Activated T-cell treated with anti-CD3 and anti-CD28 coated beads for 1 hour (primary cell): ENCODE data around the gene TMEM253.

Experiments
- DNase-seq: peaks from one replicate; pipeline ENCODE4 v3.0.0-alpha.2; 2020; ENCODE audit warnings: low read depth

TMEM253 gene

GRCh38 chr14:21100931-21101330 is at the start of gene TMEM253:
Gene TMEM253, plus strand, starts transcription at chr14:21101066. Its CDS starts 278 bp downstream, at chr14:21101344.
- DNase-seq, result no peak

DNA sequence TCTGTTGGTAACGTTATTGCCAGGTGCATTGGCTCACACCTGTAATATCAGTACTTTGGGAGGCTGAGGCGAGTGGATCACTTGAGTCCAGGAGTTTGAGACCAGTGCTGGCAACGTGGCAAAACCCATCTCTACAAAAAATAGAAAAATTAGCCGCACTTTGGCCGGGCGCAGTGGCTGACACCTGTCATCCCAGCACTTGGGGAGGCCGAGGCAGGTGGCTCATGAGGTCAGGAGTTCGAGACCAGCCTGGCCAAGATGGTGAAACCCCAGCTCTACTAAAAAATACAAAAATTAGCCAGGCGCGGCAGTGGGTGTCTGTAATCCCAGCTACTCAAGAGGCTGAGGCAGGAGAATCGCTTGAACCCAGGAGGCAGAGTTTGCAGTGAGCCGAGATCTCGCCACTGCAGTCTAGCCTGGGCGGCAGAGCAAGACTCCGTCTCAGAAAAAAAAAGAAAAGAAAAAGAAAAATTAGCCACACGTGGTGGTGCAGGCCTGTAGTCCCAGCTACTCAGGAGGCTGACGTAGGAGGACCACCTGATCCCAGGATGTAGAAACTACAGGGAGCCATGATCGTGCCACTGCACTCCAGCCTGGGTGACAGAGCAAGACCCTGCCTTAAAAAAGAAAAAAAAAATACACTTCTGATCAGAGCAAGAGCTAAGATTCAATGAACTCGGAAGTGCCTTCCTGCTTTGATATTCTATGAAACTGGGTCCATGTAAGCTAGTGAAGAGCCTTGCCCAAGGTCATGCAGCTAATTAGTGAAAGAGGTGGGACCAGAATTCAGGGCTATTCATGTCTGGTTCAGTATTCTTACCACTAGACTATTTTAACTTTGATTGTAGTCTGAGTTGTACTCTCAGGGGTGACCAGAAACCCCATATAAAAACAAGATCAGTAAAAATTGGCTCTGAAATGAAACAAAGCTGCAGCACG is 47.4 kb upstream of the TMEM253 start:
- DNase-seq, result no peak

DNA sequence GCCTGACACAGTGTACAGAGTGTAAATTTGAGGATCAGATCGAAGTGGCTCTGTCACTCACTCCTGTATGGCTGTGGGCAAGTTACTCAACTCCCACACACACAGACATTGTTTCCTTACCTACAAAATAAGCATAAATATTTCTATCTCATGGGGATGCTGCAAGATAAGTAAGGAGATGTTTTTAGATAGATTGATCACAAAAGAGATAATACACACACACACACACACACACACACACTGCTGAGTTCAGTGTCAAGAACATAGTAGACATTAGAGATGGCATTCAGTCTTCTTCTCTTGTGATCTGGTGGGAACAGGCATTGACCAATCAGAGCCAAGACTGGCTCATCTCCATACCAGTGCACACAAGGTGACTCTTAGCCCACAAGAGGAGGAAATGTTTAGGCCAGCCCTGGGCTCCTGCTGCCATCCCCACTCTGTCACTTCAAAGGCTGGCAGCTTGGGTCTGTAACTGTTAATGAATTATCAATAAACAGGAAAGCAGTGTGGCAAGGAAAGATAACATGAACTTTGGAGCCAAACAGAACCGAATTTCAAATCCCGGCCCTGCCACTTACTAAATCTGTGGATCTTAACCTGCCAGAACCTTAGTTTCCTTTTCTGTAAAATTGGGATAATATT is 46.6 kb upstream of the TMEM253 start:
- DNase-seq, result no peak

- DNase-seq, result no peak
Observed at GRCh38 chr14:21054768-21055145, 46.1 kb upstream of the TMEM253 start.

GRCh38 chr14:21055432-21056117 is 45.3 kb upstream of the TMEM253 start:
- no peak for DNase-seq

DNA sequence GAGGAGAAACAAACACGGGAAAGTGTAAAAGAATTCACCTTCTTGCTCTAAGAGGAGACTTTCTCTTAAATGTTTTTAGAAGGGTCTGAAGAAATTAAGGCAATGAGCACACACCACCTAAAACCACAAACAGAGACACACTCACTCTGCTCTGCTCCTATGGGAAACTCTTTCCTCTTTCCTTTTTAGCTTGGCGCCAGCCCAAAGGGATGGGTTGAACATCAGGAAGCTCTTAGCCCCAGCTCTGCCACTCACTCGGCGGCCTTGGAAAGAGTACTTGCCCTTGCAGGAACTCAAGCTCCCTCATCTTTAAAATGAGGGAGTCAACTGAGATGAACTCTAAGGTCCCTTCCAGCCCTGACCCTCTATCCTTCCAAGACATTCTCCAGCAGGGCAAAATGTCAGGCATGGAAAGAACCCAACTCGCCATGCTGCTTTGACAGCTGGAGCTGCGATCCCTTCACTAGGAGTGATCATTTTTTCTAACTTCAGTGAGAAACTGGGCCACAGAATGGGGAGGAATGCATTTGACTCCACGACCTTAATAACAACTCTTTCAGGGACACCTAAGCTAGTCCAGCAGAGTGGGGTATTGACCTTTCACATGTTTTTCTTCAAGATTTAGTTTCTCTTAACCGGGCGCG is 44.2 kb upstream of the TMEM253 start:
- no peak for DNase-seq

DNA sequence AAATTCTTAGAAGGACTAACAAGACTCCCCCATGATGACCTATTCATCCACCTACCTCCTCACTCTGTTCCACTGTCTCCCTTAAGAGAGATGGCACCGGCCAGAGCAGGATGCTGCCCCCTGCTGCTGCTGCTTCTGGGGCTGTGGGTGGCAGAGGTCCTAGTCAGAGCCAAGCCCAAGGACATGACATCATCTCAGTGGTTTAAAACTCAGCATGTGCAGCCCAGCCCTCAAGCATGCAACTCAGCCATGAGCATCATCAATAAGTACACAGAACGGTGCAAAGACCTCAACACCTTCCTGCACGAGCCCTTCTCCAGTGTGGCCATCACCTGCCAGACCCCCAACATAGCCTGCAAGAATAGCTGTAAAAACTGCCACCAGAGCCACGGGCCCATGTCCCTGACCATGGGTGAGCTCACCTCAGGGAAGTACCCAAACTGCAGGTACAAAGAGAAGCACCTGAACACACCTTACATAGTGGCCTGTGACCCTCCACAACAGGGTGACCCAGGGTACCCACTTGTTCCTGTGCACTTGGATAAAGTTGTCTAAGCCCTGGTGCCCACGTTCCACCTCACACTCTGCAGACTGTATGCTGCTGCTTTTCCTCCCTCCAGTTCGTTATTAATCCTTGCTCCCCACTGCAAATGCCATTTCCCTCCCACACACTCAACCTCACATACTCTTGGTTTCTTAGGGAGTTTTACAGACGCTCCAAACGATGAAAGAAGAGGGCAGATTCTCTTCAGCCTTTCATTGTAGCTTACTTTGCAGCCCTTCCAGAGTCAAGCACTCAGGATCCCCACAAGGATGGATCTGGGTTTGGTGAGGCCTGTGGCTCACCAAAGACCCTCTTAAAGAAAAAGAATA is 42.8 kb upstream of the TMEM253 start, which contains the start of gene RNASE8:
Gene RNASE8, plus strand, starts transcription at position 20 of the 873 bp plus-strand sequence. Its CDS starts 71 bp downstream, at position 91.
- DNase-seq, result no peak

DNA sequence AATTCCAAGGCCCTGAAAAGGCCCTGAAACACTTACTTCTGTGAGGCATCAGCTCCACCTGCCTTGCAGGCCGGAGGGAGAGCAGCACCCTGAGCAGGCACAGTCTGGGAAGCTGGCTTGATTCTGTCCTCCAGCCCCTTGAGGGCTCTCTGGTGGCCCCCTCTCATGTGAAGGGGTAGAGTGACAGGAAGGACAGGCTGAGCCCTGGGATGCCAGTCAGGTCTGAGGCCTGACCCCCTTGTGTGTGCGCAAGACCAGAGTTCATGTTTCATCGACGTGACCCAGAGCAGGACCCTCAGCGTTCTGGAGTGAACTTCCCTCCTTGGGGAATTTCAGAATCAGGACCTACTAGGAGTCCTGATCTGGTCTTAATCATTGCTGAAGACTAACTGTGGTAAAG is 42.0 kb upstream of the TMEM253 start:
- no peak for DNase-seq

DNA sequence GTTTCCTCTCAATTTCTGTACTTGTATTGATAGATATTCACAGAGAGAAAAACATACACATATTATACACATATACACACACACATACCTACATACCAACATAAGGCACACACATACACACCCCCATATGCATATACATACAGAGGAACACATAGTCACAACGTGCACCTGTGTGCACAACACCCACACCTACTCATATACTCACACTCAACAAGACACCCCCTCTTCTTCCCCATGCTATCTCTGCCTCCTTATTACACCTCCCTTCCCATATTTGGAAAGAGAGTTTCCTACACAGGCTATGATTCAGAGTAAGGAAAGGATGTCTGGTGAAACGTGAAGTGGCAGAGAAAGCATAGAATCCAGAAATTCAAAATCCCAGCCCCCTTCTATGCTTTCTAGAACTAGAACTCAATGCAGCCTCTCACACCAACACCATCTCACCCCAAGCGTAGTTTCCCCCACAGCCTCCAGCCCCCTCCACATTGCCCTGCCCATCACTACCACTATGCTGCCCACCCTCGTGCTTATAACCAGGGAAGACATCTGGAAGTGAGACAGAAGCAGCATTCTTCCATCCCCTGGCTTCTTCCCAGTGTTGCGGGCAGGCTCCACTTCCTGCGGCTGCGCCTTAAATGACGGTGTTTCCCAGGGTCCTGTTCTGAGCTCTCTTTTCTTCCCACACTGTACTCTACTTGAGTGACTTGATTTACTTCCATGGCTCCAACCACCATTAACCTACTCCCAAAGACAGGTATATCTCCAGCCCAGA is 40.8 kb upstream of the TMEM253 start:
- DNase-seq, result no peak

- no peak for DNase-seq
Observed at GRCh38 chr14:21060614-21061346, 40.1 kb upstream of the TMEM253 start.

GRCh38 chr14:21061347-21061668 is 39.6 kb upstream of the TMEM253 start:
- no peak for DNase-seq

GRCh38 chr14:21063479-21063878 is 37.4 kb upstream of the TMEM253 start:
- DNase-seq, result no peak

DNA sequence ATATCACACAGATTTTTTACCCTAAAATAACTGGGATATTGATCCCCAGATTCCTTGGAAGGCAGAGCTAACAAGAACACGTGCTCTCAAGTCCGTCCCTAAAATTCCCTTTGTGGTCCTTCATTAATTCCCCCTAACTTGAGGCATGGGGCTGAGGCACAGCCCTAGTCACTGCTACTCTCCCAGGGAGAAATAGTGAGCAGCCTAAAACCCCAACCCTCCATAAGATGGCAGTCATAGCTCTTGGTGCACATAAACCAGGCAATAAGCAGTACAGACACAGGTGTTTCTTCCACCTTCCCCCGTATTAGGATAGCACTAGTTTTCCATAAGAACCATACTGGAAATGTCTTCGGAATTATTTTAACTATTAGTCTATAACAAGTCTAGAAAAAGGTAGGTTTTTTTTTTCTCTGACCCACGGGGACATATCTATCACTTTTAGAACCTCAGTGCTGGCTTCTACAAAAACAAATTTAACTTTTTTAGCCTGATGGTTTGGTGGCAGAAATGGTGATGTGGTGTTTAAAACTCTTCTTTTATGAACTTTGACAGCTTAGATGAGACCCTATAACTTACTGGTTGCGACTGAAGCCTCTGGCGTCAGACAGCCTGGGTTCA is 33.9 kb upstream of the TMEM253 start:
- DNase-seq, result no peak

- no peak for DNase-seq
Observed at GRCh38 chr14:21068521-21069387, 32.1 kb upstream of the TMEM253 start.

GRCh38 chr14:21069388-21070082 is 31.3 kb upstream of the TMEM253 start:
- no peak for DNase-seq

DNA sequence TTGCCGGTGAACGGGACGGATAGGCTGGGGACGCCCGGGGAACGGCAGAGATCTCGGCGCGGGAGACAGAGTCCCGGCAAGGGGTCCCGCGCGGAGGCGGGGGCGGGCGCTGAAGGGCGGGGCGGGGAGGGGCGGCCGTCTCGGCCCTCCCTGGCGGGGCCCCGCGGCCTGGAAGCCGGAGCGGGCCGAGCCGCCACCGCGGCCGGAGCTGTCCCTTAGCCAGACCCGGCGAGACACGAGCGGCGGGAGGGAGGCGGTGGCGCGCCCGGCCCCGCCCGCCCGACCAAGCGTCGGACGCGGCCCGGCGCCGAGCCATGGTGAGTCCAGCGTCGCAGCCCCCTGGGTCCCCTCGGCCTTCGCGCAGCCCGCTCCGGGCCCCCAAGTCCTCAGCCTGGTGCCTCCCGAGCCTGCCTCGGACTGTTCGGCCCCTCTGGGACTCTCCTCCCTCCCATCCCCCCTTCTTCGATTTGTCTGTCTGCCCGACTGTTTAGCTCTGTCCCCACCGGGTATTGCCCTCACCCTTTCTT is 30.7 kb upstream of the TMEM253 start, which contains the start of gene ARHGEF40:
Gene ARHGEF40, plus strand, starts transcription at position 222 of the 527 bp plus-strand sequence. Its CDS starts 93 bp downstream, at position 315.
- DNase-seq, result no peak

- no peak for DNase-seq
Observed at GRCh38 chr14:21070610-21071224, 30.1 kb upstream of the TMEM253 start.
